Lower lobe of right lung (tissue), 2 donors: ENCODE measurements around the gene FCAR. TPM values are rescaled to one million over a fixed set of nuclear protein-coding genes. Genes with fewer than 3 reads are reported as not detected.
A peak's percentile ranks its signal among the peaks of the same experiment; 100 is the strongest.
"Not testable (repeated sequence)": the region's sequence is repeated elsewhere in the genome, so short reads cannot be mapped to it uniquely, and the experiment has no call there.

Source experiments
- ATAC-seq, 2 donors: fragments of 200-7000 bp; cut with Tn5 transposase; one replicate each; pipeline ENCODE4 v1.9.1; 2020 to 2022; ENCODE audit warnings: mild to moderate bottlenecking in 2 of 2, moderate library complexity in 2 of 2
- DNase-seq: peaks from one replicate; pipeline ENCODE4 v3.0.0-alpha.2; 2020
- H3K27ac ChIP-seq: fragments of 200-600 bp; one replicate; pipeline ENCODE4 v1.8.0; 2022
- H3K27me3 ChIP-seq: fragments of 200-600 bp; one replicate; pipeline ENCODE4 v1.8.0; 2022; ENCODE audit warnings: low read depth
- H3K36me3 ChIP-seq: fragments of 200-600 bp; one replicate; pipeline ENCODE4 v1.8.0; 2022; ENCODE audit warnings: mild to moderate bottlenecking
- H3K4me1 ChIP-seq: fragments of 200-600 bp; one replicate; pipeline ENCODE4 v1.8.0; 2022
- H3K4me3 ChIP-seq: fragments of 200-600 bp; one replicate; pipeline ENCODE4 v1.8.0; 2022; ENCODE audit warnings: mild to moderate bottlenecking
- H3K9me3 ChIP-seq: fragments of 200-600 bp; one replicate; pipeline ENCODE4 v1.8.0; 2022
- intact Hi-C: fragments of 100-400 bp; cut with DNase I; formaldehyde crosslinking; loops from one replicate; pipeline ENCODE4 v1.11.0; 2022
- long read RNA-seq: library from polyadenylated mRNA; unstranded; transcript quantifications from one replicate; pipeline ENCODE4 v2.0.0, GENCODE V29; 2021
- total RNA-seq: library from RNA; stranded (reverse); fragmentation: NEBNext Ultra II Directional; extraction: Animal tissue kit (Norgen Biotek cat#: 25700); gene quantifications from one replicate; pipeline ENCODE4 v1.2.1, GENCODE V29; 2021
- TF ChIP-seq, protein P1 (sequence below): fragments of 200-600 bp; IDR thresholded peaks from one replicate; pipeline ENCODE4 v1.8.0; 2022; ENCODE audit warnings: antibody characterized with exemption, mild to moderate bottlenecking
- donor health status: DM: no; HTN: yes; CAD: no; lungs with severe emphysema.

The FCAR gene
- 6.7 TPM for total RNA-seq
- long read RNA-seq, partial matches to known transcripts, result 0 of 1 reads
- long read RNA-seq, other reads (novel, unspliced or antisense), result 0 of 1 reads

- DNase-seq, result no peak
- Histone ChIP-seq H3K27ac (no peak within 1 kb of the TSS), H3K4me1 (no peaks in the 10 kb centered on the region), H3K27me3 (peaks cover 8% of the 10 kb centered on the region), H3K36me3 (no peaks in the 10 kb centered on the region), H3K9me3 (no peaks in the 10 kb centered on the region), H3K4me3 (no peak within 1 kb of the TSS)
- intact Hi-C loops, result no loop called here
- peak in 1 of 2 donors; percentile 14 for ATAC-seq
- TF ChIP-seq, protein P1, sequence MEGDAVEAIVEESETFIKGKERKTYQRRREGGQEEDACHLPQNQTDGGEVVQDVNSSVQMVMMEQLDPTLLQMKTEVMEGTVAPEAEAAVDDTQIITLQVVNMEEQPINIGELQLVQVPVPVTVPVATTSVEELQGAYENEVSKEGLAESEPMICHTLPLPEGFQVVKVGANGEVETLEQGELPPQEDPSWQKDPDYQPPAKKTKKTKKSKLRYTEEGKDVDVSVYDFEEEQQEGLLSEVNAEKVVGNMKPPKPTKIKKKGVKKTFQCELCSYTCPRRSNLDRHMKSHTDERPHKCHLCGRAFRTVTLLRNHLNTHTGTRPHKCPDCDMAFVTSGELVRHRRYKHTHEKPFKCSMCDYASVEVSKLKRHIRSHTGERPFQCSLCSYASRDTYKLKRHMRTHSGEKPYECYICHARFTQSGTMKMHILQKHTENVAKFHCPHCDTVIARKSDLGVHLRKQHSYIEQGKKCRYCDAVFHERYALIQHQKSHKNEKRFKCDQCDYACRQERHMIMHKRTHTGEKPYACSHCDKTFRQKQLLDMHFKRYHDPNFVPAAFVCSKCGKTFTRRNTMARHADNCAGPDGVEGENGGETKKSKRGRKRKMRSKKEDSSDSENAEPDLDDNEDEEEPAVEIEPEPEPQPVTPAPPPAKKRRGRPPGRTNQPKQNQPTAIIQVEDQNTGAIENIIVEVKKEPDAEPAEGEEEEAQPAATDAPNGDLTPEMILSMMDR, result no peak
These were observed at the start of gene FCAR for GRCh38 chr19:54873990-54874389. FCAR (plus strand) TSS chr19:54874235; CDS start chr19:54874290, 55 bp downstream.

DNA sequence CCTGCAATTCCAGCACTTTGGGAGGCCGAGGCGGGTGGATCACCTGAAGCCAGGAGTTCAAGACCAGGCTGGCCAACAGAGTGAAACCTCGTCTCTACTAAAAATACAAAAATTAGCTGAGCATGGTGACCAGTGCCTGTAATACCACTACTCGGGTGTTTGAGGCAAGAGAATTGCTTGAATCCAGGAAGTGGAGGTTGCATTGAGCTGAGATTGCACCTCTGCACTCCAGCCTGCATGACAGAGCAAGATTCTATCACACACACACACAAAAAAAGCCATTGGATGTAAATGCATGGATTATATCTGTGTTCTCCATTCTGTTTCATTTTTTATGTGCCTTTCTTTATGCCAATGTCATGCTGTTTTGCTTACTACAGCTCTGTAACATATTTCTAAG lies 49.6 kb upstream of the FCAR start:
- H3K4me3 ChIP-seq, DNase-seq, H3K27ac ChIP-seq, intact Hi-C loops, H3K27me3 ChIP-seq, H3K4me1 ChIP-seq, H3K9me3 ChIP-seq, ATAC-seq, H3K36me3 ChIP-seq: not testable (repeated sequence)

DNA sequence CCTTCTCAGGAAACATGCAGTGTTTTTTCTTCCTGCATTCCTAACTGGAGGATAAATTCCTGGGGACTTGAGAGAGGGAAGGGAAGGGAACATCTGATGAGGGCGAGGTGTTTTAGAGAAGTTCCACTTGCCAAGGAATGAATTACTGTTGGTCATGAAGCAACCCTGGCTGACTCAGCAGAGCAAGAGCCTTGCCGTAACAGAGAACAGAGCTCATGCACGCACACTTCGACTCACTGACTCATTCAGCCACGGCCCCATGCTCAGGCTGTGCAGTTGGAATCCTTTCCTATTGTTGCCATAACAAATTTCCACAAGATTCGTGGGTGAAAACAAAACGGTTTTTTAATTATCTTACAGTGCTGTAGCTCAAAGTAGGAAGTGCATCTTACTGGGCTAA lies 48.7 kb upstream of the FCAR start:
- DNase-seq, result peak; percentile 46
- H3K36me3 ChIP-seq, intact Hi-C loops, H3K27ac ChIP-seq, H3K9me3 ChIP-seq, H3K4me1 ChIP-seq, H3K27me3 ChIP-seq, ATAC-seq, H3K4me3 ChIP-seq: not testable (repeated sequence)

DNA sequence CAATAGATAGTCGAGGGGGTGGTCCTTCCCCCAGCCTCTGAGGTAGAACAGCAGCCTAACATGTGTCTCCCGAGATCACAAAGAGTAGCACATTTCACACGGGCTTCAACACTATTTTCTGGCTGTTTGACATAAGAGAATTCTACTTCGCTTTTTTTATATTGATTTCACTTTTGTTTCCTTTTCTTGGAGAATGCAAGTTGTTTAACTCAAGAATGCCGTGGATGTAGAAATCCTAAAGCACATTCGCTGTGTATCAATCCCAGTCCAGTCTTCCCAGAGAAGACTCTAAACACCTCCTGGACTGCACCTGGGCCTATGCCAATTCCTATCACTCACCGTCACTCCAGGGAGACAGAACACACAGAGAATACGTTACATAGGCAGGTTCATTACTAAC lies 46.0 kb upstream of the FCAR start:
- ATAC-seq, H3K27ac ChIP-seq, H3K4me3 ChIP-seq, H3K27me3 ChIP-seq, H3K36me3 ChIP-seq, H3K9me3 ChIP-seq, intact Hi-C loops, H3K4me1 ChIP-seq, DNase-seq: not testable (repeated sequence)

- intact Hi-C loops, H3K4me3 ChIP-seq, DNase-seq, H3K27me3 ChIP-seq, H3K4me1 ChIP-seq, H3K27ac ChIP-seq, H3K36me3 ChIP-seq, ATAC-seq, H3K9me3 ChIP-seq: not testable (repeated sequence)
These were observed 41.5 kb upstream of the FCAR start, which contains the start of gene KIR2DS4 for GRCh38 chr19:54832496-54832895. KIR2DS4 (plus strand) TSS chr19:54832676.

DNA sequence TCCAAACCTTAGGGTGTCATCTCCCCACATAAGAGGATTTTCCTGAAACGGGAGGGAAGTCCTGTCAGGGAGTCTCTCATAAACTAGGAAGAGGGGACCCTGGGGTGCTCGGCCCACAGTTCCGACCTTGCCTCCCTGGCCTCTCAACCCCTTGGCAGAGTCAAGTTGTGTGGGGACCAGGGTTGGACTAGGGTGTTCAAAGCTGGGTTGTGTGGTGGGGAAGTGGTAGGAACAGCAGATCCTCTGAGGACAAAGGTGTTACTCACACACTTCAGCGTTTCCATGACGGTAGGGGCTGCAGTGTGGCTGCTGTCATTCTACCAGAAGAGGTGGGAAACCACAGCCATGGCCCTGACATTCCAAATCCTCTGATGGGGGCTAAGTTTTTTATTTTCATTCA lies 38.9 kb upstream of the FCAR start:
- DNase-seq, H3K27ac ChIP-seq, H3K4me1 ChIP-seq, intact Hi-C loops, H3K36me3 ChIP-seq, H3K9me3 ChIP-seq, H3K27me3 ChIP-seq, H3K4me3 ChIP-seq: not testable (repeated sequence)
- peak in 1 of 2 donors; percentile 27 for ATAC-seq

- H3K9me3 ChIP-seq, H3K27ac ChIP-seq, H3K27me3 ChIP-seq, H3K4me3 ChIP-seq, H3K4me1 ChIP-seq, H3K36me3 ChIP-seq, intact Hi-C loops, ATAC-seq, DNase-seq: not testable (repeated sequence)
These were observed 36.5 kb upstream of the FCAR start for GRCh38 chr19:54837522-54837921.

- H3K27ac ChIP-seq, H3K4me1 ChIP-seq, H3K36me3 ChIP-seq, H3K27me3 ChIP-seq, DNase-seq, H3K9me3 ChIP-seq, intact Hi-C loops, H3K4me3 ChIP-seq, ATAC-seq: not testable (repeated sequence)
These were observed 30.9 kb upstream of the FCAR start for GRCh38 chr19:54843171-54843570.

DNA sequence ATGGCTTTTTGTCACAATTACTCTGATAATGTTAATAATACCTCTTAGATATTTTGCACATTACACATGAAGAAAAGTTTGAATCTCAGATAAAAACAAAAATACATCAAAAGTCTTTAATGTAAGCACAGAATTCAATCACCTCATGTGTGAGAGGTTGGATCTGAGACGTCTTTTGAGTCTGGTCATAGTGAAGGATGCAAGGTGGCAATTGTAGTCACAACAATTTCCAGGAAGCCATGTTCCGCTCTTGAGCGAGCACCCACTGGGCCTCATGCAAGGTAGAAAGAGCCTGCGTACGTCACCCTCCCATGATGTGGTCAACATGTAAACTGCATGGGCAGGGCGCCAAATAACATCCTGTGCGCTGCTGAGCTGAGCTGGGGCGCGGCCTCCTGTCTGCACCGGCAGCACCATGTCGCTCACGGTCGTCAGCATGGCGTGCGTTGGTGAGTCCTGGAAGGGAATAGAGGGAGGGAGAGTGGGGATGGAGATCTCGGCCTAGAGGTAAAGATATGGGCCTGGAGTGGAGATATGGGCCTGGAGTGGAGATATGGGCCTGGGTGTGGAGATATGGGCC lies 23.9 kb upstream of the FCAR start, which contains the start of gene KIR3DL2:
Gene KIR3DL2 (plus strand): TSS at position 383 of the 580 bp plus-strand sequence. CDS start 33 bp downstream, at position 416.
- H3K9me3 ChIP-seq, H3K27ac ChIP-seq, ATAC-seq, intact Hi-C loops, H3K4me3 ChIP-seq, H3K36me3 ChIP-seq, DNase-seq, H3K27me3 ChIP-seq, H3K4me1 ChIP-seq: not testable (repeated sequence)
